Measurements from ENCODE around the gene ITGA1.
A peak's percentile ranks its signal among the peaks of the same experiment; 100 is the strongest.

Gene ITGA1

DNA sequence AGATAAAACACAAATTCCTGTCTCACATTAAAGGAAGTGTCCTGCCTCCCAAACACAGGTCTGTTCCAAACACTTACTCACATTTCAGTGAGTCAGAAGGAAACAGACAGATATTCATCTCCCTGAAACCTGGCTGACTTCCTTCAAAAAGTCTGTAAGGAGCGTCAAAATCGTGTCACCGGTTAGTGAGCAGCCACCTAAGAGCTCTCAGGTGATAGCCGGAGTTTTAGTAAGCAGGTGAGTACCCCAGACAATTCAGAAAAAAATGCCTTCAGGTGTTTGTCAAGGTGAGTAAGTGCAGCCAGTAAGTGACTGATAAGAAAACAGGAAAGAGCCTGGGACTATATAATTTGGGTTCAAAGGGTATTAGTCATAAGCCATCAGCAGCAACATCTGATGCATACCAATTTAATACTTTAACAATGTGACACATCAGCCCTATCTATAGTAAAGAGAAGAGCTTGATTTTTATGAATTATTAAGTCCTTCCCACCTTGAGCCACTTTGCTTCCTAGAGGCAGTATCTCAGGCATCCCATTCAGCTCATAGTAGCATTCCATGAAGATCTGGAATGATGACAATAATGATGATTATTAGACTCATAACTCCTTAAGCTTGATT lies 200.1 kb downstream of the ITGA1 start:
- no peak for TF ChIP-seq OSR2 (tag by site-specific recombination; IDR thresholded peaks at IDR 0.05)
- peak; percentile 78 for TF ChIP-seq SP7 (tag by site-specific recombination; IDR thresholded peaks at IDR 0.05)
- CTCF ChIA-PET: interaction anchor here (0.6 to 4.4 kb wide), 7 partner anchors 25 to 294 kb away, joined by 3 to 44 read pairs (median 3); partner anchors contain the start of gene MOCS2
- Histone ChIP-seq H3K27ac (ENCODE audit: extremely low read depth, low read depth, low read length) (no peak overlapping the region), H3K4me1 (ENCODE audit: control insufficient read depth, insufficient read depth, low read length) (peaks cover 8% of the 10 kb centered on the region), H3K9me3 (ENCODE audit: control insufficient read depth, insufficient read depth, low read depth, low read length) (no peaks in the 10 kb centered on the region), H3K4me3 (ENCODE audit: low read depth, low read length) (no peak overlapping the region), H3K36me3 (ENCODE audit: control insufficient read depth in 2 of 2, insufficient read depth in 1 of 2, low read length in 2 of 2) (peaks cover 4% of the 10 kb centered on the region in 2 experiments; a peak in 2 of 3 replicates)
- POLR2A ChIA-PET: interaction anchor here (0.7 to 2.0 kb wide), 2 partner anchors 18 to 122 kb away, joined by 3 to 9 read pairs; partner anchors contain the start of gene MOCS2

GRCh38 chr5:52988335-52989024 lies 200.8 kb downstream of the ITGA1 start:
- ChIA-PET CTCF (interaction anchor here (0.5 to 4.4 kb wide), 7 partner anchors 26 to 295 kb away, joined by 3 to 44 read pairs (median 3); no protein-coding TSS in a partner anchor), POLR2A (interaction anchor here (0.7 to 2.0 kb wide), 3 partner anchors 17 to 121 kb away, joined by 3 to 9 read pairs (median 3); partner anchors contain the start of gene MOCS2)
- H3K4me1 ChIP-seq (ENCODE audit: control insufficient read depth, insufficient read depth, low read length): peaks cover 6% of the 10 kb centered on the region
- peak overlapping the region; percentile 77; the same call in 1 of the 2 replicates for H3K27ac ChIP-seq (ENCODE audit: extremely low read depth, low read depth, low read length)
- TF ChIP-seq ZNF366 (tag by site-specific recombination; conservative IDR thresholded peaks at IDR 0.05) (peak; percentile 71), REPIN1 (tag by site-specific recombination; IDR thresholded peaks at IDR 0.05; ENCODE audit: low read depth) (no peak), SP7 (tag by site-specific recombination; IDR thresholded peaks at IDR 0.05) (peak; percentile 87), ZNF548 (tag by site-specific recombination; IDR thresholded peaks at IDR 0.05) (no peak), ZNF596 (tag by site-specific recombination; IDR thresholded peaks at IDR 0.05) (no peak; the same call in 1 of the 2 replicates), ZBTB17 (tag by site-specific recombination; IDR thresholded peaks at IDR 0.05) (peak; percentile 25; the same call in 1 of the 2 replicates), ZFP37 (tag by site-specific recombination; IDR thresholded peaks at IDR 0.05) (no peak), ZBTB48 (tag by site-specific recombination; IDR thresholded peaks at IDR 0.05) (peak; percentile 67), HIC1 (tag by site-specific recombination; IDR thresholded peaks at IDR 0.05) (peak; percentile 95), ZNF24 (tag by site-specific recombination; IDR thresholded peaks at IDR 0.05) (0 out of 2 replicates have a peak, but pooled peaks have one; percentile 47), PRDM1 (tag by site-specific recombination; IDR thresholded peaks at IDR 0.05) (peak; percentile 78), FEZF1 (tag by site-specific recombination; IDR thresholded peaks at IDR 0.05) (peak; percentile 21; the same call in 1 of the 2 replicates)
- H3K36me3 ChIP-seq (ENCODE audit: control insufficient read depth in 2 of 2, insufficient read depth in 1 of 2, low read length in 2 of 2): peaks cover 4 to 9% of the 10 kb centered on the region in 2 experiments; a peak in 2 of 3 replicates
- peak overlapping the region; percentile 77 for H3K4me3 ChIP-seq (ENCODE audit: low read depth, low read length)
- no peaks in the 10 kb centered on the region for H3K9me3 ChIP-seq (ENCODE audit: control insufficient read depth, insufficient read depth, low read depth, low read length)

DNA sequence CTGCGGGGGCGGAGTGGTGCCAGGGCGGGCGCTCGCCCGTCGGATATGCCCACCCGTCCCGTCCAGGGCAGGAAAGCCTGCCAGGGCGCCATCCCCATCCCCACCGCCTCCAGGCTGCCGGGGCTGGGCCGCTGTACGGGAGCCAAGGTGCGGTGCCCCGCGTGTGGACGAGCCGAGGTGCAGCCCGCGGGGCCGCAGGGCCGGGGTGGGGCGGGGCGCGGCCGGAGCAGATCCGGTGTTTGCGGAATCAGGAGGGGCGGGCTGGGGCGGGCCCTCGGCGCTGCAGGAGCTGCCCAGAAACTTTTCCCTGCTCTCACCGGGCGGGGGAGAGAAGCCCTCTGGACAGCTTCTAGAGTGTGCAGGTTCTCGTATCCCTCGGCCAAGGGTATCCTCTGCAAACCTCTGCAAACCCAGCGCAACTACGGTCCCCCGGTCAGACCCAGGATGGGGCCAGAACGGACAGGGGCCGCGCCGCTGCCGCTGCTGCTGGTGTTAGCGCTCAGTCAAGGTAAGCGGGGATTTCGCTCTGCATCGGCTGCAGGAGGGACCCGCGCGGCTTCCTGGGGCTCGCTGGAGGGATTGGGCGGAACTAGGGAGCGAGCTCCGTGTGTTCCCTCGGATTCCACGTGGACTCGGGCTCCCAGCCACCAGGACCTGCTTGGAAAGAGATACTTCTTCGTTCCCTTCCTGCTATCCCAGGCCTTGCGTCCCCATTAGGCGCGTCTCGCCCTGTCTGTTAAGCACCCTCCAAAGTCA lies 201.5 kb downstream of the ITGA1 start, which contains the start of gene ITGA2:
ITGA2 (plus strand) TSS at position 328 of the 756 bp plus-strand sequence; CDS start at position 445, 117 bp downstream.
- POLR2A ChIA-PET: interaction anchor here (0.7 to 2.0 kb wide), 6 partner anchors 20 to 372 kb away, joined by 3 to 9 read pairs (median 3); partner anchors contain the start of gene MOCS2
- Histone ChIP-seq H3K27ac (ENCODE audit: extremely low read depth, low read depth, low read length) (peak within 1 kb of the TSS; percentile 77), H3K36me3 (ENCODE audit: control insufficient read depth in 2 of 2, insufficient read depth in 1 of 2, low read length in 2 of 2) (peaks cover 4 to 9% of the 10 kb centered on the region in 2 experiments; a peak in 2 of 3 replicates), H3K4me3 (ENCODE audit: low read depth, low read length) (peak within 1 kb of the TSS; percentile 77), H3K9me3 (ENCODE audit: control insufficient read depth, insufficient read depth, low read depth, low read length) (no peaks in the 10 kb centered on the region), H3K4me1 (ENCODE audit: control insufficient read depth, insufficient read depth, low read length) (no peaks in the 10 kb centered on the region; the same call in 1 of the 2 replicates)
- CTCF ChIA-PET: interaction anchor here (0.5 to 4.4 kb wide), 7 partner anchors 27 to 296 kb away, joined by 3 to 44 read pairs (median 3); no protein-coding TSS in a partner anchor
- no peak for TF ChIP-seq ZNF16 (tag by site-specific recombination; IDR thresholded peaks at IDR 0.05; ENCODE audit: low read depth)
- TF ChIP-seq ZNF580 (tag by site-specific recombination; IDR thresholded peaks at IDR 0.05): no peak
- peak; percentile 44; the same call in 1 of the 2 replicates for TF ChIP-seq ZNF2 (tag by site-specific recombination; IDR thresholded peaks at IDR 0.05)
- TF ChIP-seq ZNF221 (tag by site-specific recombination; IDR thresholded peaks at IDR 0.05; ENCODE audit: borderline replicate concordance): no peak
- TF ChIP-seq TRIM28 (IDR thresholded peaks at IDR 0.05; ENCODE audit: borderline replicate concordance, low read length): peak; percentile 25; the same call in 1 of the 2 replicates
- peak; percentile 46; the same call in 1 of the 2 replicates for TF ChIP-seq EGR2 (tag by site-specific recombination; IDR thresholded peaks at IDR 0.05; ENCODE audit: low read depth)
- TF ChIP-seq, protein P1, sequence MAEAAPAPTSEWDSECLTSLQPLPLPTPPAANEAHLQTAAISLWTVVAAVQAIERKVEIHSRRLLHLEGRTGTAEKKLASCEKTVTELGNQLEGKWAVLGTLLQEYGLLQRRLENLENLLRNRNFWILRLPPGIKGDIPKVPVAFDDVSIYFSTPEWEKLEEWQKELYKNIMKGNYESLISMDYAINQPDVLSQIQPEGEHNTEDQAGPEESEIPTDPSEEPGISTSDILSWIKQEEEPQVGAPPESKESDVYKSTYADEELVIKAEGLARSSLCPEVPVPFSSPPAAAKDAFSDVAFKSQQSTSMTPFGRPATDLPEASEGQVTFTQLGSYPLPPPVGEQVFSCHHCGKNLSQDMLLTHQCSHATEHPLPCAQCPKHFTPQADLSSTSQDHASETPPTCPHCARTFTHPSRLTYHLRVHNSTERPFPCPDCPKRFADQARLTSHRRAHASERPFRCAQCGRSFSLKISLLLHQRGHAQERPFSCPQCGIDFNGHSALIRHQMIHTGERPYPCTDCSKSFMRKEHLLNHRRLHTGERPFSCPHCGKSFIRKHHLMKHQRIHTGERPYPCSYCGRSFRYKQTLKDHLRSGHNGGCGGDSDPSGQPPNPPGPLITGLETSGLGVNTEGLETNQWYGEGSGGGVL (tag by site-specific recombination; IDR thresholded peaks at IDR 0.05): 0 out of 2 replicates have a peak, but pooled peaks have one; percentile 10
- TF ChIP-seq, protein P2, sequence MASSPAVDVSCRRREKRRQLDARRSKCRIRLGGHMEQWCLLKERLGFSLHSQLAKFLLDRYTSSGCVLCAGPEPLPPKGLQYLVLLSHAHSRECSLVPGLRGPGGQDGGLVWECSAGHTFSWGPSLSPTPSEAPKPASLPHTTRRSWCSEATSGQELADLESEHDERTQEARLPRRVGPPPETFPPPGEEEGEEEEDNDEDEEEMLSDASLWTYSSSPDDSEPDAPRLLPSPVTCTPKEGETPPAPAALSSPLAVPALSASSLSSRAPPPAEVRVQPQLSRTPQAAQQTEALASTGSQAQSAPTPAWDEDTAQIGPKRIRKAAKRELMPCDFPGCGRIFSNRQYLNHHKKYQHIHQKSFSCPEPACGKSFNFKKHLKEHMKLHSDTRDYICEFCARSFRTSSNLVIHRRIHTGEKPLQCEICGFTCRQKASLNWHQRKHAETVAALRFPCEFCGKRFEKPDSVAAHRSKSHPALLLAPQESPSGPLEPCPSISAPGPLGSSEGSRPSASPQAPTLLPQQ (tag by site-specific recombination; IDR thresholded peaks at IDR 0.05): peak; percentile 55; the same call in 1 of the 2 replicates
- TF ChIP-seq ZSCAN16 (tag by site-specific recombination; IDR thresholded peaks at IDR 0.05): peak; percentile 25; the same call in 1 of the 2 replicates
